Fibroblast of pulmonary artery (primary cell): ENCODE measurements around the gene GMDS.
A peak's percentile ranks its signal among the peaks of the same experiment; 100 is the strongest.

ENCODE experiments used
- DNase-seq: peaks from one replicate; pipeline ENCODE4 v3.0.0-alpha.2; 2010; ENCODE audit warnings: low read depth
- H3K4me3 ChIP-seq: replicated peaks from 2 replicates; pipeline ENCODE4 v1.5.1; 2011; ENCODE audit warnings: low read depth, mild to moderate bottlenecking, control low read depth, low read length, moderate library complexity
- TF ChIP-seq, protein P1 (sequence below): IDR thresholded peaks from 2 replicates; pipeline ENCODE4 v1.5.1; 2011; ENCODE audit warnings: mild to moderate bottlenecking, control low read depth, low read length, inconsistent platforms; ENCODE audit errors: missing control alignments

GMDS gene

DNA sequence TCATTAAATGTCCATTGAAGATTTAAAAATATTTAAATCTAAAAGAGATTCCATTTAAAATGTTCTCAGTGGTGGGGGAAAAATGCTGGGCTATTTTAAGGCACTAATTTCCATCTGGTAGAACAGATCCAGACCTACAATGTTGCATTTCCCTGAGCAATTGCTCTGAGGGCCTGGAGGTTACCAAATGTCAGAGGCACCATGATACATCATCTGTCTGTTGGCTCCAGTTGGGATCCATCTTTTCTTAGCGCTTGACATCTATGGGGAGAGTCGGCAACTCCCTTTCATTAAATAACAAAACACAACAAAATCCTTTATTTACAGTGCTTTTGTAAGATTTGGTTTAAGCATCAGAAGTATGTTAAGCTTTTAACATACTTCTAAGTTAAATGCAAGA, 411.2 kb downstream of the GMDS start:
- TF ChIP-seq, protein P1, sequence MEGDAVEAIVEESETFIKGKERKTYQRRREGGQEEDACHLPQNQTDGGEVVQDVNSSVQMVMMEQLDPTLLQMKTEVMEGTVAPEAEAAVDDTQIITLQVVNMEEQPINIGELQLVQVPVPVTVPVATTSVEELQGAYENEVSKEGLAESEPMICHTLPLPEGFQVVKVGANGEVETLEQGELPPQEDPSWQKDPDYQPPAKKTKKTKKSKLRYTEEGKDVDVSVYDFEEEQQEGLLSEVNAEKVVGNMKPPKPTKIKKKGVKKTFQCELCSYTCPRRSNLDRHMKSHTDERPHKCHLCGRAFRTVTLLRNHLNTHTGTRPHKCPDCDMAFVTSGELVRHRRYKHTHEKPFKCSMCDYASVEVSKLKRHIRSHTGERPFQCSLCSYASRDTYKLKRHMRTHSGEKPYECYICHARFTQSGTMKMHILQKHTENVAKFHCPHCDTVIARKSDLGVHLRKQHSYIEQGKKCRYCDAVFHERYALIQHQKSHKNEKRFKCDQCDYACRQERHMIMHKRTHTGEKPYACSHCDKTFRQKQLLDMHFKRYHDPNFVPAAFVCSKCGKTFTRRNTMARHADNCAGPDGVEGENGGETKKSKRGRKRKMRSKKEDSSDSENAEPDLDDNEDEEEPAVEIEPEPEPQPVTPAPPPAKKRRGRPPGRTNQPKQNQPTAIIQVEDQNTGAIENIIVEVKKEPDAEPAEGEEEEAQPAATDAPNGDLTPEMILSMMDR: no peak
- no peak for DNase-seq
- H3K4me3 ChIP-seq: no peak overlapping the region

DNA sequence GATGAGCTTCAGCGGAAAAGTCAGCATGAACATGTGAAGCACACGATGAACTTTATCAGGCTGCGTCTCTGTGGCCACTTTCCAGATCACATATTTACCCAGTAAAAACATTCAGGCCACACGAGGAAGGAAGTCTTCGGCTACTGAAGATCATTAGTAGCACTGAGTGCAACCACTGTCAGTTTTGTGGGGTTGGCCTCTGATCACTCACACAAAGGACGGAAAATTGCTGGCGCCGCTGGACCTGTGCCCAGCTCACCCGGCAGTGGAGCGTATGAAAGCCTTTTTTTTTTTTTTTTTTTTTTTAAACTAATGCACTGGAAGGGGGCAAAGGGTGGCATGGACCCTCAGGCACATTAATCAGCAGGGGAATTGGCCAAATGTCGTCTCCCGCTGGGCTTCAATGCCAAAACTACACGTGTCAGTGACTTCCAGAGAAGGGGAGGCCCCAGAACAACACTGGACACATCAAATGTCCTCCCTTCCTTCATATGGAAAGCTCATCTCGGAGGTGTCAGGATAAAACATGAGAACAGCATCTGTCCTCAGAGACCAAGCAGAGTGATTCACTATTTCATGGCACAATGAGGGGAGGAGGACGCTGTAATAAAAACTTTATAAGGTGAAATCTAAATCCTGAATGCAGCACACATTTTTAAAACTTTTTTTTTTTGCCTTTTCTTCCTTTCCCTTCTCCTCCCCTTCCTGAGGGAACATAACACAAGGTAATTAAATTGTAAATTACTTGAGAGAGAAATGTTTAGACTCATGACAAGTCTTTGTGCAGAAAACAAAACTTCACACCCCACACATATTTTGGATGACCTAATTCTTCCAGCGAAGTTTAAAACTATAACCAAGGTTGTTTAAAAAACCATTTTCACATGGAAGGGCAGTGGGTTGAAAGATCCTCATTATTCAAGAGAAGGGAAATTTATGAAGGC, 412.3 kb downstream of the GMDS start:
- TF ChIP-seq, protein P1: no peak
- H3K4me3 ChIP-seq: no peak overlapping the region

DNA sequence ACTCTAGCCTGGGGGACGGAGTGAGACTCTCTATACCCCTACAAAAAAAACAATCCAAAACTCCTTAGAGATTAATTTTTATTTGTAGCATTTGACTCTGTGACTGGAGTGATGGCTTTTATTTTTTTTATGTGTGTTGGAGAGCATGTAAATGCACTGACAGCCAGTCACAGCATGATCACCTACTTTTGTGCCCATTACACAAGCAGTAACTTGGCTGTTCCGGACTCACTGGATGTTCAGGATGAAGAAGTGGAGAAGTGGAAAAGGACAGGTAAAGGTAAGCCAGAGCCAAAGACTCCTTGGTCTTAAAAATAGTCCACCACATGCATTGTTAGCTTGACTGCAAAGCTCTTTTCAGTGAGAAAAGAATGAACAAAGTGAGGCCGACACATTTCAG, 413.0 kb downstream of the GMDS start:
- no peak for DNase-seq
- H3K4me3 ChIP-seq: no peak overlapping the region
- TF ChIP-seq, protein P1: no peak

More for the DNA sequence above, 412.3 kb downstream of the GMDS start:
- DNase-seq: peak; percentile 55

DNA sequence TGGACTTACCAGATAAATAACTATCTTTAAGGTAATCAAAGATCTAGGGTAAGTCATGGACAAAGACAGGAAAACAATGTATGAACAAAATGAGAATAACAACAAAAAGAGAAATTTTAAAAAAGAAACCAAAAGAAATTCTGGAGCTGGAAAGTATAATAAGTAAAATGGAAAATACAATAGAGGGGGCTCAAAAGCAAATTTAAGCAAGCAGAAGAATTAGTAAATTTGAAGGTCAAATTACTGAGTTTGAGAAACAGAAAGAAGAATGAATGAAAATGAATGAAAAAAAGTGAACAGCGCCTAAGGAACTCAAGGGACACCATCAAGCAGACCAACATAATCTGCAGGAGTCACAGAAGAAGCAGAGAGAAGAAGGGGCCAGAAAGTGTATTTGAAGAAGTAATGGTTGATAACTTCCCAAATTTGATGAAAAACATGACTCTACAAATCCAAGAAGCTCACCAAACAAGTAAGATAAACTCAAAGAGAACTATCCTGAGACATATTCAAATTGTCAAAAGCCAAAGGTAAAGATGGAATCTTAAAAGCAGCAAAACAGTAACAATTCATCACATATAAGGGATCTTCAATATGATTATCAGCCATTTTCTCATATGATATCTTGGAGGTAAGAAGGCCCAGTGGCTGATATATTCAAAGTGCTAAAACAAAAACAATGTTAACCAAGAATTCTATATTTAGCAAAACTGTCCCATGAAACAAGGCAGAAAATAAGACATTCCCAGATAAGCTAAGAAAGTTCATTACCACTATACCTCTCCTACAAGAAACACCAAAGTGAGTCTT, 417.2 kb downstream of the GMDS start:
- no peak for DNase-seq
- TF ChIP-seq, protein P1: no peak
- no peak overlapping the region for H3K4me3 ChIP-seq

- no peak overlapping the region for H3K4me3 ChIP-seq
- TF ChIP-seq, protein P1: no peak
- no peak for DNase-seq
Observed at GRCh38 chr6:1825926-1826325, 419.5 kb downstream of the GMDS start.

DNA sequence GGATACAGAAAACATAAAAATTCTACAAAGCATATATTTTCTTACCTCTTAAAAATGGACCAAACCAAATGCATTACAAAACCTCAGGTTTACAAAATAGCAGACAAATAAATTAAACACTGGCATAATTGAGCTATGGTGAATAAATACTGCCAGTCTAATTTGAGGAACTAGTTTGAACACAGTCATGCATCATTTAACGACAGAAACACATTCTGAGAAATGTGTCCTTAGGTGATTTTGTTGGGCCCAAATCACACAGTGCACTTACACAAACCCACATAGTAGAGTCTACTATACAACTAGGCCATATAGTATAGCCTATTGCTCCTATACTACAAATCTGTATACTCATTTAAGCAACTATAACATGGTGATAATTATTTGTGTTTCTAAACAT, 420.1 kb downstream of the GMDS start:
- no peak for DNase-seq
- TF ChIP-seq, protein P1: no peak
- H3K4me3 ChIP-seq: no peak overlapping the region
